ENCODE results near the gene ROBO2.

The ROBO2 gene

DNA sequence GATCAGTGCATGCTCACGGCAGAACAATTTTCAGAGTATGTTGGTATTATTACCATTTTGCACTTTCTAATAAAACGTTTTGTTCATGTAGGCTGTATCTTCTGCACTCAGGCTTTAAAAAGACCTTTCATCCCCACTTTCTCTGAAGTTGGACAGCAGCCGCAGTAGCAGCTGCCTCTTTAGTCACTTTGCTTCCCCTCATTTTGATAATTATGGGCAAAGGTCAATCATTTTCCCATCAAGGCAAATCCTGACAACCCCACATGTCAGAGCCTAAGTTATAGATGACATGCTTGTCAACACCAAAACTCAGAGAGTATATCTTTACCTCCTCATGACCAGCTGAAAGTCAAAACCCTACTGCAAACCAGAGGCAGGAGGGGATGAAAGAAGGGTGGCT lies 99.7 kb downstream of the ROBO2 start:
- DNase-seq = no peak

DNA sequence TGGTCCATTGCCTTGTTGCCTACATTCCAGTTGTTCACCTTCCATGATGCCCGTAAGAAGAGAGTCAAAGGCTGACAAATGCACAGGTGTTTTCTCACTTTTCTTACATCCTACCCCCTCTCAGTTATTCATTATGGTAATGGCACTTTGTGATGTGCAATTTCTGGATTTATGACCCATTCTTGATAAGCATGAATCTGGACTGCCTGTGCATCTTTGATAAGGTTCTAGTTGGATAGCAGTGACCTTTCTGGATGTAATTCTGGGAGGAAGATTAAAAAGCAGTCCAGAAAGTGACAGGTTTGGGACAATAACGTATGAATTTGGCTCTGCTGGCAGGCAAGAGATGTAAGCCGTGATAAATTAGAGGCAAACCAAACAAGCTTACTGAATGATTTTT lies 101.5 kb downstream of the ROBO2 start:
- DNase-seq = no peak

DNA sequence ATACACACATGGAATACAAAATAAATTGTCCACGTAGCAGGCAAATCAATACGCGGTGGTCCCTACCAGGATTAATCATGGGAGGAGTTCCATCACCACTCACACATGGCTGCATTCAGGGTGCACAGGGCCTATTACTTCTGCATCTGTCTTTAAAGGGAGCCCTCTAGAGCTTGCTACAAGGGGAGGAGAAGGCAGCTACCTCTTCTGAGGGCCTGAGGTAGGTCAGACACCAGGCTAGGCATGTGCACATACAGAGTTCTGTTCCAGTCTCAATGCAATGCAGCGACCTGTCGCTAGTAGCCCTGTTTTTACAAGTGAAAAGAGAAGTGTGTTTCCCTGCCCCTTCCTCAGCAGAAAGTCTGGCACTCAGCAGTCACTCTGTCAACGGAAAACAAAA lies 102.7 kb downstream of the ROBO2 start:
- no peak for DNase-seq

GRCh38 chr3:77146004-77146403 lies 106.1 kb downstream of the ROBO2 start:
- DNase-seq = no peak

DNA sequence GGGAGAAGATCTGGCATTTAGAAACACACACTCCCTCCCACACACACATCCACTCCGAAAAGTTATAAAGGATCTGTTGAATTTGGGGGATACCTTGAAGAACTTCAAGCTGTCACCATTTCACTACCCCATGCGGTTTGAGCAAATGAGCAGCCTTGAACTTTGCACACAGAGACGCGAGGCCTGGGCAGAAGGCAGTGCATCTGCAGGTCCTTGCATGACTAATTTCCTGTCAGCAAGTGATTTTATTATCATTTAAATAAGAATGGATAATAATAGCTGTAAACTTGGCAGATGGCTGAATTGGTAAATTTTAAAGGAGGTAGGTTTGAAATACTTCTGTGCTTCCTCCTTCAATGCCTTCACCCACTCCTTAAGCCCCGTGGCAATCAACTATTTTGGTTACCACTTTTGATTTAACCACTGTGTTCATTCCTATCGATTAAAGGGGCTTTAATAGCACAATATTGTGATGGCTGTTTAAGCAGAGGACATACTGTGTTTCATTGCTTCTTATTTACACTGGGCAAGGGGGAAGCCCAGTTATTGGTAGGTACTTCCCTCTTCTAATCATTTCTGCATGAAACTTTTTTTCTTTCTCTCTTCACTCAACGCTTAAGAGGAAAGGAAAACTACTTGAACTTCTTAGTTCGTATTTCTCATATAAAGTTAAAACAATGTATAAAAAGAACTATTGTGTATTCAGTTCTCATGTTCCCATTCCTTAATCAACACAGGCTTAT lies 108.1 kb downstream of the ROBO2 start:
- no peak for DNase-seq

DNA sequence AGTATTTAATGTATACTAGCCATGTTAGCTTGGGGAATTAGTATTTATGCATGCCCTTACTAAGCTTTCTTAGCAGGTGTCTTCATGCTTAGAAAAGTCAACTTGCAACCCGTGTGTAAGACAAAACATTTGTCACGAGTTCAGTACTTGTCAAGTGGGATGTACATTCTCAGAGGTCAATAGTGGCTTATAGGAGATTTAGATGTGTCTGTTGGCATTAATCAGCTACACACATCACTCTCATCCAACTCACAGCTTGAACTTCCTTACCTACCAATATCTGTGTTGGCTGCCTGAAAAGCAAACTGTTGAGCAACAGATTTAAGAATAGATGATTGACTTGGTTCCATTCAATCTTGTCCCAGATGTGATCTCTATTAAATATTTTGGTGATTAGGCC lies 109.5 kb downstream of the ROBO2 start:
- DNase-seq = no peak

DNA sequence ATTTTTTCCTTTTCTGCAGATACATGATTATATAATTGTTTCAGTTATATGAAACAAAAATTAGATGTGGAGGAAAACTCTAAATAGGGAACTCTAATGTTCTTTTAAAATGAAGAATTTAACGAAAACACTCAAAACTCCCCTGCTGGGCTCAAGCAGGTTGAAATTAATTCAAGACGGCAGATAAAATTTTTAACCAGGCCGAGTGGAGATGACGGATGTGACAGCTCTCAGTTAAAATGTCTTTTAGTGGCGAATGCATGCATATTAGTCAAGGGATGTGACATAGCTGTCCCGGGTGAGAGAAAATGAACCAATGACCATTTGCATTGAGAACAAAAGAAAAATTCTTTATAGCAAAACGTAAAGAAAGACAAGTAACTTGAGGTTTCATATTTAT lies 110.1 kb downstream of the ROBO2 start:
- DNase-seq = no peak

GRCh38 chr3:77150759-77151158 lies 110.9 kb downstream of the ROBO2 start:
- no peak for DNase-seq

- DNase-seq = peak; percentile 9
These were observed 119.1 kb downstream of the ROBO2 start for GRCh38 chr3:77158730-77159581.

DNA sequence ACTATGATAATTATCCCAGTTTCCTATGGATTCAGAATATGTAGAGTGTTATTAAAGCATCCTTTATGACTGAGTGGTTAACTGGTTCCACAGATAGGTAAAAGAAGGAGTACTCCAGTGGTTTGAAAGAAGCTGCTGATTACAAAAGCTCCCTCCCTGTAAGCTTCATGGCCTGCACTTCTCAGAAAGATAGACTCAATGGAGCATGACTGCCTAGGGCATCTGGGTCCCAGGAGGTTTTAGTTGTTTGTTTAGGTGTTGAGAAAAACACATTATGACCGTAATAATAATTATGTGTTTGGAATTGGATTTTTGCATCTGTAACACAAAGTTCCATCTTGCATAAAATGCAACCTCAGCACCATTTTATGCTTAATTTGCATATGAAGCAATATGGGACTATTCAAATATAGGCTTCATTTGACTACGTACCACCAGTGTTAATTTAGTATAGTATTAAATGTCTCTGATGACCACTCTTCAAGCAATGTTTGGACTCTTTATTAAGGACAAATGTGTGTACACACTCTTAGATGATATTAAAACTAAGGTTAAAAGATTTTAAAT lies 121.1 kb downstream of the ROBO2 start:
- DNase-seq = no peak

GRCh38 chr3:77169823-77170222 lies 129.9 kb downstream of the ROBO2 start:
- DNase-seq = no peak

GRCh38 chr3:77171026-77171425 lies 131.1 kb downstream of the ROBO2 start:
- DNase-seq = no peak

GRCh38 chr3:77179762-77180161 lies 139.9 kb downstream of the ROBO2 start:
- DNase-seq = no peak

DNA sequence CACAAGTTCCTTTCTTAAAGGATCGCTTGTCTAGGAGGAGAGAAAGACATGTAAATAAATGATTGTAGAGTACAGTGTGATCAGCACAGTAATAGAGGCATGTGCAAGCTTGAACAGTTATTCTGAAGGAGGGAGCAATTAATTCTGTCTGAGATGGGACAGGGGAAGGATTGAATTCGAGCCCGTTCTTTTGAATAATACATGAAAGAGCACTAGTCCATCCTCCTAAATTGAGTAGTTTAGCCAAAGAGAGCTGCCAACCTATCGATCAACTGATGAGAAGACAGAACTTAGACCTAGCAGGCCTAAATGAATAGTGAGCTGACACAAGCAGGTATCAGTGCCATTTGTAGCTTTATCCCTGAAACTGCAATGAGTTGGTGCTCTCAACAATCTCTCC lies 142.4 kb downstream of the ROBO2 start:
- no peak for DNase-seq

- DNase-seq = no peak
These were observed 146.4 kb downstream of the ROBO2 start for GRCh38 chr3:77186319-77186718.

- no peak for DNase-seq
These were observed 146.8 kb downstream of the ROBO2 start for GRCh38 chr3:77186728-77187127.

DNA sequence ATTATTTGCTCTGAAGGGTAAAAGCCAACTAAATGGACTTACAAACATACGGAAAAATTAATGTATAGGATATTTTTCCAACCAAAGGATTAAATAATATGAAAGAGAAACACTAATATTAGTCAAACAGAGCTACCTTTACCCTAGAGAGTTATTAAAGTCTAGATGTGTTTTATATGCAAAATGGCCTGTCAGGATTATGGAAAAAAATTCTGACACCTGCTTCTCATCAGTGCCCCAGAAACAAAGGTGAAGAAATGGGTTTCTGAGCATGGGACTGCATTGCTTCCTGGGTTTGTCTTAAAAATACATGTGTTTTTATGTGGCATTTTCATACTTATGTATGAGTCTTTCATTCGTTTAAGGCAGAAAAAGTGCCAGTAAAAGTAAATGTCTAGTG lies 148.3 kb downstream of the ROBO2 start:
- no peak for DNase-seq

DNA sequence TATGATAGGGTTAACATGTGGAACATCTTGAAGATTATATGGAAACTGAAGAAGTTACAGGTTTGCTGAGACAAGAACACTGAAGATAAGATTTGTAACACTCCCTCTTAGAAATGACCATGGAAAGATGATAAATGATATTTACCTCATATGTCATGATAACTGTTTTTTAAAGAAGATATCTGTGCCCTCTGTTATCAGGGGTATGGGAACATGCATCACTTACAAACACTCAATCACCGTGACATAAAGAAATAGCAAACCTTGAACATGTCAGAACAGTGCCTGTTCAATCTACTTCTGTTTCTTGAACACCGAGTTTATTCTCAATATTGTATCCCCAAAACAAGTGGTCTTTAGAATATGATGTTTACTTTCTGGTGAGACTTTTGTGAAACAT lies 149.4 kb downstream of the ROBO2 start:
- DNase-seq = no peak

- no peak for DNase-seq
These were observed 149.8 kb downstream of the ROBO2 start for GRCh38 chr3:77189684-77190083.

DNA sequence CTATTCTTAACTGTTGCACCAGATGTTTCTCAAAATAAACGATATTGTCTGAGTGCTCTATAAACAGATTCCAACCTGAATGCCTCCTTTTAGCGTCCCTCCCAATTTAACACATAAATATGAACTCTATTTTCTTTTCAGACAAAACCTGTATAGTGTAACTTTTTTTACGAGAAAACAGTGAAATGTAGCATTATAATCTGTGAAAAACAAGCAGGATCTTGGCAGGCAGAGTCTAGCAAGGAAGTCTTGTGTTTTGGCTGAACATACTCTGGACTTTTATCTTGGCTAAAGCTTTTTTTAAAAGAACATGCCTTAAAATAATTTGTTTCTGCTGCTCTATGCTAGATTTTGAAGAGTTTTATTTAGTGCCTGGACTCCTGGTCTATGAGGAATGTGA lies 150.5 kb downstream of the ROBO2 start:
- DNase-seq = no peak

- DNase-seq = no peak
These were observed 151.1 kb downstream of the ROBO2 start for GRCh38 chr3:77191014-77191413.

GRCh38 chr3:77191640-77192039 lies 151.7 kb downstream of the ROBO2 start:
- no peak for DNase-seq

DNA sequence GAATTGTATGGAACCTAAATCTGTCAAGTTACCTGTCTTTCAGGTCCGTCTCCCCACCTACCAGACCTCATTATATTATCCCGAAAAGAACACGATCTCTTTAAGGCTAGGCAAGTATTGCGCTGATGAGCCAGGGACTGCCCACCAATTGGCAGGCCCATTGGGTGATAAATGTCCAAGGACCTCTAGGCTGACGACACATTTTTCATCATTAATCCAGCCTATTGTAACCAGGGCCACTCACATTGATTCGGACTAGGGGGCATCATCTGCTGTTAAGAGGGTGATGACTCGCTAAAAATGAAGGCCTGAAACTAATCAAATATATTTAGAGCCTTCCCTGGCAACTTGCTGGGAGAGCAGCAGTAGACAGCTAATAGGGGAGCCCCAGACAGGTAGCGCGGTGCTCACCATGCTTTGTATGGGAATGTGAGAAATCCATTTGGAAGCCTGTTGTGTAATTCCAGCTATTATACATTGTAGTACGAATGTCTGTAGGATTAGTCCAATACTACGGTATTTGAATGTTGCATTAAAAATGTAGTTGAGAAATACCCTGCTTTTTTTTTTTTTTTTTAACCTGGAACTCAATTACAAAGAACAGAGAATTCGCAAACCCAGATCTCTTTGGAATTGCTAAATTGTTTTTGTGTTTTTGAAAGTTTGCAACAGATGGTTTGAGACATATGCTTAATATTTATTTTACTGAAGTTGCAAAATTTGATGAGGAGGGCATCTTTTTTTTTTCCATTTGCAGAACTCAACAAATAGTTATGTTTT lies 156.1 kb downstream of the ROBO2 start:
- DNase-seq = no peak
